ENCODE data around the gene REXO5. TPM values are rescaled to one million over a fixed set of nuclear protein-coding genes. Genes with fewer than 3 reads are reported as not detected.
"Not testable (repeated sequence)": the region's sequence is repeated elsewhere in the genome, so short reads cannot be mapped to it uniquely, and the experiment has no call there.

Gene REXO5
- total RNA-seq, 6 donors from 2014 or later = 2.1 to 12.7 (median 3.0) TPM

DNA sequence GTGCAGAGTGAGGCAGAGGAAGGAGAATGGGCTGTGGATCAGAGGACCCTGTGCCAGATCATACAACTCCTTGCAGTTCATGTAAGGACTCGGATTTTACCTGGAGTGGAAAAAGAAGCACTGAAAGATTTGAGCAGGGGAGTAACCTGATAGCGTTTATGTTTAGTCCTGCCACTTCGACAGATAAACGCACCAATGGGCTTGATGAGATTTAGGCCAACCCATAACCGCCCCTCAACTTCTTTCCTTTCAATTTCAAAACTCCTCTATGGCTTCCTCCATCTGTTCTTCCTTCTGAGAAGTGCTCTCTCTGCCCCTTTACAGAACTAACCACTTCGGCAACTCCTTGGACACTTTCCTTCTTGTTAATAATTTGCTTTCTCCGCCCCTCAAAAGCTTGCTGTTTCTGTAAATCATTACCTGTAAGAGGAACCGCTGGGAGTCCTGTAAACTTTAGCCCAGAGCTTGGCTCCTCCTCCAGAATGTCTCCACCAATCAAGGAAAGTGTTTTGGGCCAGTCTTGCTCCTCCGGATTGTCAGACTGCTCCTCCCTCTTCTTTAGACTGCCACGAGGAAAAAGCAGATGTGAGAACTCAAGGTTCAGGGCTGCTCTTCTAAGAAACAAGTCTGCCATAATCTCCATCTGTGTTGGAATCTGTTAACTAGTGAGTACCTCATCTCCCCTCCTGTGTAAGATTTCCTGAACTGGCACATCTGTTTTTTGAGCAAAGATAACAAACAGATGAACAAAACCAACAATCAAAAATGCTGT lies 42.7 kb upstream of the REXO5 start, which contains the start of gene ACSM3:
ACSM3 (plus strand) TSS at position 554 of the 772 bp plus-strand sequence. CDS start 6,021 bp downstream, outside the sequence.
- no peaks in the 10 kb centered on the region for H3K9me3 ChIP-seq
- DNase-seq (peak in 1 of 2 donors; percentile 88), ATAC-seq (ENCODE audit: low FRiP score in 2 of 2) (peak; percentile 97 to 98)
- H3K36me3 ChIP-seq = no peaks in the 10 kb centered on the region
- H3K4me3 ChIP-seq = peak within 1 kb of the TSS in 3 of 4 donors; percentile 31 to 48 (median 36)
- peak within 1 kb of the TSS; percentile 62 to 82 (median 68) for H3K27ac ChIP-seq
- TF ChIP-seq, protein P1, sequence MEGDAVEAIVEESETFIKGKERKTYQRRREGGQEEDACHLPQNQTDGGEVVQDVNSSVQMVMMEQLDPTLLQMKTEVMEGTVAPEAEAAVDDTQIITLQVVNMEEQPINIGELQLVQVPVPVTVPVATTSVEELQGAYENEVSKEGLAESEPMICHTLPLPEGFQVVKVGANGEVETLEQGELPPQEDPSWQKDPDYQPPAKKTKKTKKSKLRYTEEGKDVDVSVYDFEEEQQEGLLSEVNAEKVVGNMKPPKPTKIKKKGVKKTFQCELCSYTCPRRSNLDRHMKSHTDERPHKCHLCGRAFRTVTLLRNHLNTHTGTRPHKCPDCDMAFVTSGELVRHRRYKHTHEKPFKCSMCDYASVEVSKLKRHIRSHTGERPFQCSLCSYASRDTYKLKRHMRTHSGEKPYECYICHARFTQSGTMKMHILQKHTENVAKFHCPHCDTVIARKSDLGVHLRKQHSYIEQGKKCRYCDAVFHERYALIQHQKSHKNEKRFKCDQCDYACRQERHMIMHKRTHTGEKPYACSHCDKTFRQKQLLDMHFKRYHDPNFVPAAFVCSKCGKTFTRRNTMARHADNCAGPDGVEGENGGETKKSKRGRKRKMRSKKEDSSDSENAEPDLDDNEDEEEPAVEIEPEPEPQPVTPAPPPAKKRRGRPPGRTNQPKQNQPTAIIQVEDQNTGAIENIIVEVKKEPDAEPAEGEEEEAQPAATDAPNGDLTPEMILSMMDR (IDR thresholded peaks at IDR 0.05) = no peak
- TF ChIP-seq POLR2A (IDR thresholded peaks at IDR 0.05) (peak in 1 of 4 donors; percentile 38), POLR2AphosphoS5 (IDR thresholded peaks at IDR 0.05) (peak in 1 of 2 donors; percentile 26), EP300 (IDR thresholded peaks at IDR 0.05) (peak in 2 of 4 donors; percentile 33 to 50)
- H3K27me3 ChIP-seq = no peaks in the 10 kb centered on the region
- WGBS, 2 donors = 19 to 20% methylated on average over 10 of the region's 10 CpGs
- H3K4me1 ChIP-seq = peaks cover 0 to 7% (median 3%) of the 10 kb centered on the region in 4 donors

DNA sequence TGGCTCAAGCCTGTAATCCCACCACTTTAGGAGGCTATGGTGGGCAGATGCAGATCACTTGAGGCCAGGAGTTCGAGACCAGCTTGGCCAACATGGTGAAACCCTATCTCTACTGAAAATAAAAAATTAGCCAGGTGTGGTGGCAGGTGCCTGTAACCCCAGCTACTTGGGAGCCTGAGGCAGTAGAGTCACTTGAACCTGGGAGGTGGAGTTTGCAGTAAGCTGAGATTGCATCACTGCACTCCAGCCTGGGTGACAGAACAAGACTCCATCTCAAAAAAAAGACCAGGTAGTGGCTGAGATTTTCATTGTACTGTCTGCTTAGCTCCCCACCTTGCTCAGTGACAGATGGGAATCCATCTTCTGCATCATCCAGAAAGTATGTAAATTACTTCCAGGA lies 41.9 kb upstream of the REXO5 start:
- H3K4me1 ChIP-seq, H3K27me3 ChIP-seq, H3K9me3 ChIP-seq, H3K36me3 ChIP-seq: not testable (repeated sequence)
- H3K27ac ChIP-seq = peak overlapping the region in 3 of 4 donors; percentile 62 to 82 (median 63)
- ATAC-seq (ENCODE audit: low FRiP score in 2 of 2) (peak in 1 of 2 donors; percentile 55), DNase-seq (peak in 1 of 2 donors; percentile 76)
- 37 to 75% methylated on average over 1 of the region's 1 CpG for WGBS, 2 donors
- peak overlapping the region in 1 of 4 donors; percentile 7 for H3K4me3 ChIP-seq

DNA sequence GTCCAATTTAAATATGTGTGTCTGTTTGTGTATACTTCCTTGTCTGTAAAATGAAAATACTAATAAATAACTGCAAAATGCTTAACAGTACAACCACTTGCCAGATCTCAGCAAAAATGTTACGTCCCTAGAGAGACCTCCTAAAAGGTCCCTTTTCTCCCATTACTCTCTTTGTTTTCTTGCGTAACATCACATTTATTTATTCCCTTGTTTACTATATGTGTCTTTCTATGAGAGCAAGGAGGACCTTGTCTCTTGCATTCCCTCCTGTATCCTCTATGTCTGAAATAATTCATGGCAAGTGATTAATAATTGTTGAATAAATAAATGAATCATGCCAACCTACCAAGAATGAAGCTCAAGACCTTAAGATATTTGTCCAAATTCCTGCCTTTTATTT lies 40.6 kb upstream of the REXO5 start:
- Histone ChIP-seq H3K4me1 (peaks cover 0 to 7% (median 3%) of the 10 kb centered on the region in 4 donors), H3K9me3 (no peaks in the 10 kb centered on the region), H3K27ac (no peak overlapping the region), H3K27me3 (no peaks in the 10 kb centered on the region), H3K36me3 (no peaks in the 10 kb centered on the region), H3K4me3 (no peak overlapping the region)
- DNase-seq = no peak
- 88 to 92% methylated on average over 2 of the region's 2 CpGs for WGBS, 2 donors
- ATAC-seq (ENCODE audit: low FRiP score in 2 of 2) = no peak
- TF ChIP-seq POLR2A (IDR thresholded peaks at IDR 0.05) (no peak), POLR2AphosphoS5 (IDR thresholded peaks at IDR 0.05) (no peak), EP300 (IDR thresholded peaks at IDR 0.05) (no peak)
- TF ChIP-seq, protein P1 (IDR thresholded peaks at IDR 0.05) = no peak

DNA sequence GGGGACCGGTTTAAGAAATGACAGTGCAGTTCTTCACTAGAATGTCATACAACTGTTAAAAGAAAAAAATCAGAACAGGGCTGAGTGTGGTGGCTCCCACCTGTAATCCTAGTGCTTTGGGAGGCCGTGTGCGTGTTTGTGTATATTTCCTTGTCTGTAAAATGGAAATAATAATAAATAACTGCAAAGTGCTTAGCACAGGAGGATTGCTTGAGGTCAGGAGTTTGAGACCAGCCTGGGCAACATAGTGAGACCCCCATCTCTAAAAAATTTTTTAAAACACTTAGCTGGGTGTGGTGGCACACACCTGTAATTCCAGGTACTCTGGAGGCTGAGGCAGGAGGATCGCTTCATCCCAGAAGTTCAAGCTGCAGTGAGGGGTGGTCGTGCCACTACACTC lies 40.0 kb upstream of the REXO5 start:
- ATAC-seq (ENCODE audit: low FRiP score in 2 of 2) = no peak
- H3K27me3 ChIP-seq = no peaks in the 10 kb centered on the region
- no peak overlapping the region for H3K27ac ChIP-seq
- H3K9me3 ChIP-seq = no peaks in the 10 kb centered on the region
- DNase-seq = no peak
- no peak overlapping the region for H3K4me3 ChIP-seq
- no peak for TF ChIP-seq EP300 (IDR thresholded peaks at IDR 0.05)
- TF ChIP-seq, protein P1 (IDR thresholded peaks at IDR 0.05) = no peak
- TF ChIP-seq POLR2A (IDR thresholded peaks at IDR 0.05) = no peak
- no peak for TF ChIP-seq POLR2AphosphoS5 (IDR thresholded peaks at IDR 0.05)
- peaks cover 0 to 7% (median 3%) of the 10 kb centered on the region in 4 donors for H3K4me1 ChIP-seq
- WGBS, 2 donors = 81 to 93% methylated on average over 5 of the region's 5 CpGs
- H3K36me3 ChIP-seq = no peaks in the 10 kb centered on the region

DNA sequence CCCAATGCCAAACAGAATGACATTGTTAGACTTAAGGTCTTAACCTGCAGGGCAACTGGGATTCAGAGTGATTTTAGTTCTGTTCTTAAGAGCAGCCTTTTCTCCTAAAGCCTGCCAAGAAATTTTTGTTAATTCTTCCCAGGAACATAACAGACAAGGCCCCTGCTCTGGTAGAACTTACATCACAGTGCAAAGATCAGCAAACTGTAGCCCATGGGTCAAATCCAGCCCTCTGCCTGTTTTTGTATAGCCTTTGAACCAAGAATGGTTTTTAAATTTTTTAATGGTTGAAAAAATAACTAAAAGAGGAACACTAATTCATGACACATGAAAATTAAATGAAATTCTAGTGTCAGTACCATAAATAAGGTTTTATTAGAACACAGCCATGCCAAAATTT lies 38.8 kb upstream of the REXO5 start:
- H3K27ac ChIP-seq = no peak overlapping the region
- no peak for TF ChIP-seq POLR2AphosphoS5 (IDR thresholded peaks at IDR 0.05)
- TF ChIP-seq, protein P1 (IDR thresholded peaks at IDR 0.05) = no peak
- no peak for TF ChIP-seq EP300 (IDR thresholded peaks at IDR 0.05)
- no peak for TF ChIP-seq POLR2A (IDR thresholded peaks at IDR 0.05)
- no peaks in the 10 kb centered on the region for H3K9me3 ChIP-seq
- no peak for DNase-seq
- peaks cover 0 to 7% (median 3%) of the 10 kb centered on the region in 4 donors for H3K4me1 ChIP-seq
- no peaks in the 10 kb centered on the region for H3K27me3 ChIP-seq
- H3K4me3 ChIP-seq = no peak overlapping the region
- H3K36me3 ChIP-seq = no peaks in the 10 kb centered on the region
- ATAC-seq (ENCODE audit: low FRiP score in 2 of 2) = no peak

Data from upper lobe of left lung (tissue), 6 donors.